Lower leg skin (tissue), 3 donors: Measurements from ENCODE around the gene EMSY.

Experiments
- CTCF ChIP-seq, 3 donors: fragments of 450-650 bp; IDR thresholded peaks; one replicate each; pipeline ENCODE4 v1.5.1; 2016; ENCODE audit warnings: antibody characterized with exemption in 3 of 3, mild to moderate bottlenecking in 3 of 3, moderate library complexity in 2 of 3
- POLR2A ChIP-seq, 2 donors: fragments of 450-650 bp; IDR thresholded peaks; one replicate each; pipeline ENCODE4 v1.6.1; 2016 to 2017; ENCODE audit warnings: antibody characterized with exemption in 2 of 2, mild to moderate bottlenecking in 1 of 2, moderate library complexity in 1 of 2

DNA sequence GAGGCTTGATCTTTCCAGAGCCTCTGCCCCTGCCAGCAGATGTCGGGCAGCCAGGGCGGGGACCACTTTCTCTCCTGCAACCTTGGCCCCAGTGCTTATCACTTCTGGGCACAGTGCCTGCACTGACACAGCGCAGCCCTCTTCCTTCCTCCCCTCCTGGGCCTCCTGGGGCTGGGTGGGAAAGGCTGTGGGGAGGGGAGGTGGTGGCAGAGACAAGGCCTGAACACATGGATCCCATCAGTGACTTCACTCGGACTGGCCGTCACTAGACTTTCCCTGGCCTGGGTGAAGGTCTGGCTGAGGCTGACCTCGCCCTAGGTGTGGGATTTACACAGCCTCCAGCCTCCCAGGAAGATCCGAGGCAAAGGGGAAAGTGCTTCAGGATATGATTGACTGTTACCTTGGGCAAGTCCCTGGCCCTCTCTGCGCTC is 157.6 kb downstream of the EMSY start:
- TF ChIP-seq POLR2A (IDR thresholded peaks at IDR 0.05) (no peak), CTCF (IDR thresholded peaks at IDR 0.05) (no peak)
